Kidney (tissue), 14 donors: ENCODE data around the gene KLK10. TPM values are rescaled to one million over a fixed set of nuclear protein-coding genes. Genes with fewer than 3 reads are reported as not detected.

Experiments
- DNase-seq, 5 donors: peaks; one replicate each; pipeline ENCODE4 v3.0.0-alpha.2; 2013 to 2020
- FAIRE-seq: peaks from 2 replicates; lab custom pipeline; 2012; peaks lifted over from hg19 to GRCh38; lab: Jason Lieb, UNC
- H3K27ac ChIP-seq, 2 donors: one replicate each; pipeline ENCODE4 v1.7.0; 2013; ENCODE audit warnings: low read depth in 2 of 2, low read length in 2 of 2, inconsistent platforms in 1 of 2
- H3K27me3 ChIP-seq: one replicate; pipeline ENCODE4 v1.7.1; 2013; ENCODE audit warnings: low read length, inconsistent platforms; ENCODE audit not compliant: control insufficient read depth, insufficient read depth
- H3K36me3 ChIP-seq, 3 donors: one replicate each; pipeline versions ENCODE4 v1.7.0 to v1.7.1; 2013; ENCODE audit warnings: low read length in 3 of 3, control low read depth in 1 of 3, inconsistent platforms in 1 of 3; ENCODE audit not compliant: insufficient read depth in 3 of 3, control insufficient read depth in 2 of 3
- H3K4me1 ChIP-seq, 3 donors: one replicate each; pipeline versions ENCODE4 v1.7.0 to v1.7.1; 2013; ENCODE audit warnings: low read length in 3 of 3, inconsistent platforms in 1 of 3, low read depth in 1 of 3; ENCODE audit not compliant: control insufficient read depth in 2 of 3, insufficient read depth in 2 of 3
- H3K4me3 ChIP-seq, 3 donors: one replicate each; pipeline versions ENCODE4 v1.7.0 to v1.8.1; 2013; ENCODE audit warnings: low read length in 3 of 3, control low read depth in 1 of 3, inconsistent platforms in 1 of 3
- H3K9ac ChIP-seq, 3 donors: one replicate each; pipeline versions ENCODE4 v1.7.0 to v1.7.1; 2013; ENCODE audit warnings: low read length in 3 of 3, control low read depth in 1 of 3, inconsistent platforms in 1 of 3
- H3K9me3 ChIP-seq, 3 donors: one replicate each; pipeline versions ENCODE4 v1.7.0 to v1.7.1; 2013; ENCODE audit warnings: low read length in 3 of 3, control low read depth in 1 of 3, inconsistent platforms in 1 of 3; ENCODE audit not compliant: control insufficient read depth in 2 of 3, insufficient read depth in 1 of 3
- intact Hi-C: fragments of 100-400 bp; cut with DNase I; formaldehyde crosslinking; loops from one replicate; pipeline ENCODE4 v1.11.1; 2022
- polyA plus RNA-seq: library from polyadenylated mRNA; stranded (reverse); fragments of 350-450 nt; fragmentation: Illumina TruSeq; extraction: RNeasy Lipid Tissue Mini Kit (QIAGEN cat#74804); gene quantifications from one replicate; pipeline ENCODE4 v1.2.3, GENCODE V29; 2014; ENCODE audit warnings: low read depth, low replicate concordance; ENCODE audit not compliant: insufficient read depth
- total RNA-seq: library from RNA; stranded (reverse); fragmentation: NEBNext Ultra II Directional; extraction: Animal tissue kit (Norgen Biotek cat#: 25700); gene quantifications from one replicate; pipeline ENCODE4 v1.2.1, GENCODE V29; 2021
- TF ChIP-seq, protein P1 (sequence below): IDR thresholded peaks from 3 replicates; pipeline ENCODE4 v1.5.1; 2012; ENCODE audit warnings: mild to moderate bottlenecking, moderate library complexity, borderline replicate concordance; ENCODE audit not compliant: insufficient read depth; ENCODE audit errors: extremely low read depth
- donor health status: control.
- donor health status: control.
- donor health status: control.
- donor health status: control.
- donor health status: control.
- donor health status: DM: yes; HTN: yes; CAD: no.
- donor health status: Normal renal cell carcinoma (clear cell type).

The KLK10 gene
- total and polyA plus RNA-seq, 2 donors from 2014 or later: 0.63 TPM; not detected in 1

DNA sequence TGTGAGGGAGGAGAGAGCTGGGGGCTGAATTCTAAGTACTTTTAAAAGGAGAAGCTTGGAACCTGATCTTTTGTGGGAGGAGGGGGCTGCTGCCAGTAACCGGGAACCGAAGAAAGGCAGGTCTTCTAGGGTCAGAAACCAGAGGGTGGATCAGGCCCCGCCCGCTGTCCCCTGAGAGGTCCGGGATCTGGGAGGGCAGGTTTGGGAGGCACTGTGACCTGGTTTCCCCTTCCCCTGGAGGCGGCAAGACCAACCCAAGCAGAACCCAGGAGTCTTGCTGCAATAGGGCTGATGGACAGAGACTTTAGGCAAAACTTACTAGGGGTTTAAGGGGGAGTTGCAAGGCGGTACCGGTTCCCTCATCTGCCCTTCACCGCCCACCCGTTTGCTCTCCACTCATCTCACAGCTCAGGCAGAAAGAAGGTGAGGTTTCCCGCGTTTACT is 17.4 kb downstream of the KLK10 start:
- no peaks in the 10 kb centered on the region for H3K36me3 ChIP-seq
- H3K9ac ChIP-seq: no peak overlapping the region
- TF ChIP-seq, protein P1, sequence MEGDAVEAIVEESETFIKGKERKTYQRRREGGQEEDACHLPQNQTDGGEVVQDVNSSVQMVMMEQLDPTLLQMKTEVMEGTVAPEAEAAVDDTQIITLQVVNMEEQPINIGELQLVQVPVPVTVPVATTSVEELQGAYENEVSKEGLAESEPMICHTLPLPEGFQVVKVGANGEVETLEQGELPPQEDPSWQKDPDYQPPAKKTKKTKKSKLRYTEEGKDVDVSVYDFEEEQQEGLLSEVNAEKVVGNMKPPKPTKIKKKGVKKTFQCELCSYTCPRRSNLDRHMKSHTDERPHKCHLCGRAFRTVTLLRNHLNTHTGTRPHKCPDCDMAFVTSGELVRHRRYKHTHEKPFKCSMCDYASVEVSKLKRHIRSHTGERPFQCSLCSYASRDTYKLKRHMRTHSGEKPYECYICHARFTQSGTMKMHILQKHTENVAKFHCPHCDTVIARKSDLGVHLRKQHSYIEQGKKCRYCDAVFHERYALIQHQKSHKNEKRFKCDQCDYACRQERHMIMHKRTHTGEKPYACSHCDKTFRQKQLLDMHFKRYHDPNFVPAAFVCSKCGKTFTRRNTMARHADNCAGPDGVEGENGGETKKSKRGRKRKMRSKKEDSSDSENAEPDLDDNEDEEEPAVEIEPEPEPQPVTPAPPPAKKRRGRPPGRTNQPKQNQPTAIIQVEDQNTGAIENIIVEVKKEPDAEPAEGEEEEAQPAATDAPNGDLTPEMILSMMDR: no peak
- no peaks in the 10 kb centered on the region for H3K9me3 ChIP-seq
- peak in 4 of 5 donors; percentile 85 to 92 (median 88) for DNase-seq
- H3K27me3 ChIP-seq: no peaks in the 10 kb centered on the region
- H3K4me3 ChIP-seq: no peak overlapping the region
- no peaks in the 10 kb centered on the region for H3K4me1 ChIP-seq
- FAIRE-seq: no peak
- H3K27ac ChIP-seq: no peak overlapping the region
- intact Hi-C loops: no loop called here

- no peak within 1 kb of the TSS for H3K9ac ChIP-seq
Observed at GRCh38 chr19:51001515-51001914, 18.0 kb downstream of the KLK10 start, which contains the start of gene KLK8. Gene KLK8 (minus strand): TSS chr19:51001604. CDS start chr19:51001167, 437 bp downstream.

DNA sequence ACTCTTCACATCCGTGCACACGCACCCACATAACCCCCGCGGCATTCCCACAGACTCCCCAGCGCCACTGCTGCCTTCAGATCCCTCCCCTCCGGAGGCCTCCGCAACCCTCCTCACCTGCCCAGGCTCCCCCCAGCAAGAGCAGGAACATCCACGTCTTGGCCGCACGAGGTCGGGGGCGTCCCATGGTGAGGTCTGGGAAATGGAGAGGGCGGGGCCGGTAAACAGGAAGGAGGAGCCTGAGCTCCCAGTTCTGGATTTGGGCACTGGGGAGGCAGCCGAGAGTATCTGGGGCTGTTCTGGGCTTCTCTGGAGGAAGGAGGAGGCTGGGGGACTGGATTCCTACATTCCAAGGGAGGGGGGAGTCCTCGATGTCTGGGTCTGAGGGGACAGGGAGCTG is 18.5 kb downstream of the KLK10 start:
- Histone ChIP-seq H3K36me3 (no peaks in the 10 kb centered on the region), H3K4me1 (no peaks in the 10 kb centered on the region), H3K9ac (no peak overlapping the region), H3K4me3 (no peak overlapping the region), H3K27me3 (no peaks in the 10 kb centered on the region), H3K9me3 (no peaks in the 10 kb centered on the region), H3K27ac (no peak overlapping the region)
- FAIRE-seq (no peak), DNase-seq (peak in 3 of 5 donors; percentile 41 to 51 (median 49))
- intact Hi-C loops: no loop called here
- TF ChIP-seq, protein P1: no peak

More at GRCh38 chr19:51001515-51001914, 18.0 kb downstream of the KLK10 start, which contains the start of gene KLK8:
- H3K9me3 ChIP-seq: no peaks in the 10 kb centered on the region
- no peaks in the 10 kb centered on the region for H3K27me3 ChIP-seq
- TF ChIP-seq, protein P1: no peak
- no peak within 1 kb of the TSS for H3K27ac ChIP-seq
- no peaks in the 10 kb centered on the region for H3K4me1 ChIP-seq
- DNase-seq (peak in 3 of 5 donors; percentile 70 to 80 (median 76)), FAIRE-seq (no peak)
- intact Hi-C loops: no loop called here
- H3K36me3 ChIP-seq: no peaks in the 10 kb centered on the region
- H3K4me3 ChIP-seq: no peak within 1 kb of the TSS

GRCh38 chr19:51000426-51000825 is 19.1 kb downstream of the KLK10 start:
- Histone ChIP-seq H3K9me3 (no peaks in the 10 kb centered on the region), H3K9ac (no peak overlapping the region), H3K36me3 (no peaks in the 10 kb centered on the region), H3K4me1 (no peaks in the 10 kb centered on the region), H3K27ac (no peak overlapping the region), H3K27me3 (no peaks in the 10 kb centered on the region), H3K4me3 (no peak overlapping the region)
- intact Hi-C loops: no loop called here
- TF ChIP-seq, protein P1: no peak
- FAIRE-seq (no peak), DNase-seq (no peak)
